C1 segment of cervical spinal cord (tissue), 14 donors: ENCODE measurements around the gene USP47.

Source experiments
- DNase-seq, 14 donors: peaks; one replicate each; lab custom pipeline; 2025; lab: John Stamatoyannopoulos, UW

USP47 gene

DNA sequence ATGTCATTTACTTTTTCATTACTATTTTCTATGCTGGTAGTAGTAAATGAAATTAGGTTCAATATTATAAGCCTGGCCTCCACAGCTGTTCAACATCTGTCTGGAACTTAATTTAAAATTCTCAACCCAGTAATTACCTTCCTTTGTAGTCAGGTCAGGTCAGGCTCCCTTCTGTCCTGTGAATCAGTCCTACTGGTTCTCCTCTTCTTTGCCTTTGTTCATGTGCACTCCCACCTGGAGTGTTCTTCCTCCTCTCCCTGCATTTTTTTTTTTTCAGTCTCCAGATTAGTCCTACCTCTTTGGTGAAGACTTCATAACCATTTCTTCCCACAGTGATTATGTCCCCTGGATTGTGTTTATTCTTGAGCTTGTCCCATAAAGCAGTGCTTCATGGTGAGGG, 98.8 kb downstream of the USP47 start:
- DNase-seq, result no peak

DNA sequence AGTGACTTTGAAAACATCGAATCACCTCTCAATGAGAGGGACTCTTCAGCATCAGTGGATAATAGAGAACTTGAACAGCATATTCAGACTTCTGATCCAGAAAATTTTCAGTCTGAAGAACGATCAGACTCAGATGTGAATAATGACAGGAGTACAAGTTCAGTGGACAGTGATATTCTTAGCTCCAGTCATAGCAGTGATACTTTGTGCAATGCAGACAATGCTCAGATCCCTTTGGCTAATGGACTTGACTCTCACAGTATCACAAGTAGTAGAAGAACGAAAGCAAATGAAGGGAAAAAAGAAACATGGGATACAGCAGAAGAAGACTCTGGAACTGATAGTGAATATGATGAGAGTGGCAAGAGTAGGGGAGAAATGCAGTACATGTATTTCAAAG, 100.9 kb downstream of the USP47 start:
- DNase-seq, result no peak

DNA sequence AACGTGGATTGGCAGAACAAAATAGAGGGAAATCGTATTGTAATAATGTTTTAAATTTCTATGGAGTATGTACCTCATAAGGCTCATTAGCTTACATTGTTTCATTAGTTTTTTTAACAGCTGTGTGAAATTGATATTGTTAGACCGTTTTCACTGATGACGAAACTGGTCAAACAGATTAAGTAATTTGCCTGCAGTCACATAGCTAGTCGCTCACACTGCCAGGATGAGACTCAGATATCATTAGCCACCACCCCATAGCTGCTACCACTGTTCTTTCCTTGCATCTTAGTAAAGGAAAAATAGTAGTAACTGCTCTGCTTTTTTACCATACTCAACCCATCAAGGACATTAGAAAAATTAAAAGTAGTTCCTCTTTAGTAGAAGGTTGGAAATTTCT, 102.7 kb downstream of the USP47 start:
- DNase-seq, result no peak

DNA sequence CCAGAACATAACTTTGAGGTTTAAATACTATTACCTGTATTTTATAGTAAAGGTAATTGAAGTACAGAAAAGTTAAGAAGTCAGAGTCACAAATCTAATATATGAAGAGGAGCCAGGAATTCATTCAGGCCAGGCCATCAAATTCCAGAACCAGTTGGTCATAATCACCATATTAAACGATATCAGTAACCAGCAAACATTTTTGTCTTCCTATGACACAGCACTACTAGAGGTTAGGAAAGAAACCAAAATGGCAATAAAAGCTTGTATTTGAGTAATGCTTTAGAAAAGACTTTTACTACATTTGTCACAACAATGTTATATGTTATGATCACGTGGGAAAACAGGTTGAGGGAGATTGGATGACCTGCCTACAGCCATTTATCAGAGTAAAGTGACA, 104.4 kb downstream of the USP47 start:
- no peak for DNase-seq

DNA sequence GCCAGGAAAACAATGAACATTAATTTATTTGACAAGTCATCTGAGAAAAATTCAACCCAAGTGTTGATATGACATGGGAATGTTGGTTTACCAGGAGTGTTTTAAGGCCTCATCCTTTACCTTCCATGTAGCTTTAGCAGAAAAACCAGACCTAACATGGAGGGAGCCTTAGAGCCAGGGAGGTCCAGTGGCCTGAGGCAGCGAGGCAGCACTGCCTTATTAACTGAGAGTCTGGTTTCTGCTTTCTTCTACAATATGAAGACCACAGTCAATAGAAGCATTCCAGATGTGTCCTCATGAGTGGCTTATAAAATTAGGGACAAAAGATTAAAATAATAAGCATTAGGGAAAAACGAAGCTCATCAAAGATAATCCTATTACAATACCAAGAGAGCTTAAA, 105.1 kb downstream of the USP47 start:
- DNase-seq, result no peak

DNA sequence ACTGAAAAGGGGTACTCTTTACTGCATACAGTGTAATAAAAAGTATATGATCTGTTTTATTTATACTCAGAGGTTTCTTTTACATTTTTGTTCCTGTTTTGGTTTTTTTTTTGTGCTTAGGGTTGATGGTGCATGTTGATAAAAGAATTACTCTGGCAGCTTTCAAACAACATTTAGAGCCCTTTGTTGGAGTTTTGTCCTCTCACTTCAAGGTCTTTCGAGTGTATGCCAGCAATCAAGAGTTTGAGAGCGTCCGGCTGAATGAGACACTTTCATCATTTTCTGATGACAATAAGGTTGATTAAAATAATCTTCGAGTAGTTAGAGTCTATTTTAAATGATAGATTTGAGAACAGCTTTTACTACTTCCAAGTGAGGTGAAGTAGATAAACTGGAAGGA, 106.1 kb downstream of the USP47 start:
- DNase-seq, result no peak

DNA sequence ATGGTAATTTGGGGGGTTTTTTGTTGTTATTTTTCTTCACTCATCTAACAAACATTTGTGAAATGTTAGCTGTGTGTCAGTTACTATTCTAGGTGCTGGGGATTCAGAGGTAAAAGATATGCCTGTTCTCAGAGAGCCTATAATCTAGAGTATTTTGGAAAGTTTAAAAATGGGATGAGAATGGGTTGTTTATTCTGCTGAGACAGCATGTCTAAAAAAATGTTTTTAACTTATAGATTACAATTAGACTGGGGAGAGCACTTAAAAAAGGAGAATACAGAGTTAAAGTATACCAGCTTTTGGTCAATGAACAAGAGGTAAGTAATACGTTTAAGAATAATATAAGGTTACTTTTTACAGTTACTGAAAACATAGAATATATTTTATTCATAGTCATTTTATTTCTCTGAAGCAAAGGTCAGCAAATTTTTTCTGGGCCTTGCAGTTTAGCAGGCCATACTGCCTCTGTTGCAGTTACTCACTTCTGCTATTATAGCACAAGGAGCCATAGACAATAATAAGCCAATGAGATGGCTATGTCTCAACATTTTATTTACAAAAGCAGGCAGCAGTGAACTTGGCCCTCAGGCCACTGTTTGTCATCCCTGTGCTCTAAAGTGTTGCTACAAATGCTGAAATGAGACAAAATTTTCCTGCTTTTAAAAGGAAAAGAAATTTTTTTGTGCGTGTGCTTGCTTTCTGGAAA, 106.6 kb downstream of the USP47 start:
- no peak for DNase-seq

DNA sequence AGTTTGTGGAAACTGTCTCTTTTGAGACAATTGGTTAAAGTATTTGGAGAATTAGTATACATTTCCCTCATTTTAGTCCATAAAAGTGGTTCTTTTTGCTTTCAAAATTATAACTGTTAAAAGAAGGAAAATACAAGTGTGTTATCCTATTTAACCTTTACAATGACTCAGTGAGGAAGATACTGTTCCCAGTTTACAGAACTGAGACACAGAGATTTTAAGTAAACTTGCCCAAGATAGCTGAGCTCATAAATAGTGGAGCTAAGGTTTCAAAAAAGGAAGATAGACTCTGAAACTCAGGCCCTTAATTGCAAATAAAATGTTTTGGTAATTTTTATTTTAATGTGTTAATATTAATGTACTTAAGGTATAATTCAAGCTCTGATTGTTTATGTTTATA, 107.7 kb downstream of the USP47 start:
- no peak for DNase-seq

DNA sequence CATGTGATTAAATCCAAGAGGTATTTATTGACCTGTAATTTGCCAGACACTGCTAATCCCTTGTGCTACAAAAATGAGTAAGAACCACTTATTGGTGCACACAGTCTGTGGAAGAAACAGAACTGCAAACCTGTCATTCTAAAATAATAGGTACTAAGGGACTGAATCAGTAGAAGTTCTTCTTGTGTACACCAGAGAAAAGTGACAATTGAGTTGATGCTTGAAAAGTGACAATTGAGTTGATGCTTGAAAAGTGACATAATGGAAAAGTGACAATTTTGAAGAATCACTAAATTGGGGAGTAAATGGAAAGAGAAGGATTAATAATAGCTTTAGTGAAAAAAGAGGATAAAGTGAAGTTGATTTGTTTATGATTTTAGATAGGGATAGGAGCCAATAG, 110.3 kb downstream of the USP47 start:
- DNase-seq, result no peak

DNA sequence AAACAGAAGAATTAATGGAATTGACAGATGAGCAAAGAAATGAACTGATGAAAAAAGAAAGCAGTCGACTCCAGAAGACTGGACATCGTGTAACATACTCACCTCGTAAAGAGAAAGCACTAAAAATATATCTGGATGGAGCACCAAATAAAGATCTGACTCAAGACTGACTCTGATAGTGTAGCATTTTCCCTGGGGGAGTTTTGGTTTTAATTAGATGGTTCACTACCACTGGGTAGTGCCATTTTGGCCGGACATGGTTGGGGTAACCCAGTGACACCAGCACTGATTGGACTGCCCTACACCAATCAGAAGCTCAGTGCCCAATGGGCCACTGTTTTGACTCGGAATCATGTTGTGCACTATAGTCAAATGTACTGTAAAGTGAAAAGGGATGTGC, 114.2 kb downstream of the USP47 start:
- DNase-seq, result no peak

DNA sequence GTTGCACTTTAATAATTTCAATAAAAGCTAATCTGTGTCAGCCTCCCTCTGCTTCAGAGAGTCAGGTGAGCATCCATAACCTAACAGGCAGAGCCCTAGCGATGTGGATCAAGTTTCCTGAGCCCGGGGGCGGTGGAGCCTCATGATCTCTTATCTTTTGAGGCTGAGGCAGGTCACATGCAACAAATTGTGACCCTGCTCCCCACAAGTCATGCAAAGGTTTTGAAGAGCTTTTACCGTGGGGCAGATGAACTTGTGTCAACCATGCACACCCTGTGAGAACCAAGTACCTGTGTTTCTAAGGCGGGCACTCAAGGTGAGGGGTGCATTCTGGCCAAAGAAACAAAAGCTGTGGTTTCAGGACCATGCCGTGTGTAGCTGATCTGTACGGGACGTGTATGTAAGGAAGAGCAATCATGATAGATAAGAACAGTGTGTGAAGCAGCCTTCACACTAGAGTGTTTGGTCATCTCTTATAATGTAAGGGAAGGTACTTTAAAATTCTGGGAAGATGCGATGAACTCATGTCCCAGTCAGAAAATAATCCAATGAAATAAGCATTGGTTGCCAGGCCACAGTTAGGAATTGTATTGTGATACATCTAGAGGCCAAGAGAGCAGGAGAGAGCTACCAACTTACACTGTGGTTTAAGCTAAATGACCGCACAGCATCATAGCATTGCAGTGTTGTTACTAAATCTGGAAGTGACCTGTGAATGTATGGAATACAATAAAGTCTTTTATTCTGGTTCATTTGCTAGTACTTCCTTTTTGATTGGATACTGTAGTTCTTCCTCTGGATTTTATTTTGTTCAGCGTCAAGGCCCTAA, 116.8 kb downstream of the USP47 start:
- DNase-seq, result no peak

DNA sequence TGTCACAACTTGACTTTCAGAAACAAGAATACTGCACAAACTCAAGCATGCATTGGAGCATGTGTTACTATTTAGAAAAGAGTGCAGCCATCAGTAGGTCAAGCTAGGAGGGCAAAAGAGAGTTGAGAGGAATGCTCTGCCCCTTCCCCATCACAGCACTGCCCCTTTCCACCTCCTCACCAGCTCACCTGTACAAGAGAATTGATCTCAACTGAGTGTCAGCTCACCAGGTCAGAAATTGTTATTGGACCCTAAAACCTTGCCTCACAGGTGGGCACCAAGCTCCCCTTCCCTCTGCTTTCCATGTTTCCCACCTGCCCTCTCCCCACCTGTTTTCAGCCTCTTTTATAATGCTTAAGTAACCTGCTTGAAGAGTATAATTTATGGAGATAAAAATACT, 117.8 kb downstream of the USP47 start:
- DNase-seq, result no peak

DNA sequence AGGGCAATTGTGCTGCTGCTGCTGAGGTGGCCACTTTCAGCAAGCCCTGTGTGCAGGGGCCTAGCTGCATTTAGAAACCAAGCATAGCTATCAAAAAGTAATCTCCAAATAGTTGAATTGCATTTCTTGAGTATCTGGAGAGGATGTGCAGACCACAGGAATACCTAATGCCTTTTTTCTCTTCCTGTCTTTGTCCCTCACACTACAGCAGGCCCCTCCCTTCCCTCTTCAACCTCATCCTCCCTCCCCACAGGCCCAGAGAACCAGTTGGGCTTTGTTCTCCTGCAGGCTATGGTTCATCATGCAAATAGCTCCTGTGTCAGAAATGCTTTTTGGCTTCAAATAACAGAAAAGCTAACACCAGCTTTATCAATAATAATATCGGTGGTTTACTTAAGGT, 118.9 kb downstream of the USP47 start:
- DNase-seq, result no peak

DNA sequence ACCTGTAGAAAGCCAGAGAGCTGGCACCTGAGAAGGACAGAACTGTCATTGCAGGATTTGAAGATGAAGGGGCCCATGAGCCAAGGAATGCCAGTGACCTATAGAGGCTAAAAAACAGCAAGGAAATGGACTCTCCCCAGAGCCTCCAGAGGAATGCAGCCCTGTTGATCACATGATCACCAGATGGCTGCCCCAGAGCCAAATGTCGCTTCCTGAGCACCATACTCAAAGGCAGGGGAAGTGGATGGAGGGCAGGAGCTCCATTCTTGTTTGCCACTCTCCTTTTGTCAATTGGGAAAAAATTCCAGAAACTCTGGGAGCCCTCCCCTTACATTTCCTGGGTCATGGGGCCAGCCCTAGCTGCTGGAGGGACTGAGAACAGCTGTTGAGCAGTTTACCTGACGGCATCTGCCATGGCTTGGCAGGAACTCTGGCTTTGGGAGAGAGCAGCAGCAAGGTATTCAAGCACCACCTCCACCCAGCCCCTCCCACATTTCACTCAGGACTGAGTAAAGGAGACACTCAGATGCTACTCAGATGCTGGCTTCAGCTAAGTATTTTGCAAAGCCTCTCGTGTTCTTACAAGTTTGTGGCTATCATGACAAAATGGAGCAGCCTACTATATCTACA, 119.7 kb downstream of the USP47 start:
- no peak for DNase-seq

DNA sequence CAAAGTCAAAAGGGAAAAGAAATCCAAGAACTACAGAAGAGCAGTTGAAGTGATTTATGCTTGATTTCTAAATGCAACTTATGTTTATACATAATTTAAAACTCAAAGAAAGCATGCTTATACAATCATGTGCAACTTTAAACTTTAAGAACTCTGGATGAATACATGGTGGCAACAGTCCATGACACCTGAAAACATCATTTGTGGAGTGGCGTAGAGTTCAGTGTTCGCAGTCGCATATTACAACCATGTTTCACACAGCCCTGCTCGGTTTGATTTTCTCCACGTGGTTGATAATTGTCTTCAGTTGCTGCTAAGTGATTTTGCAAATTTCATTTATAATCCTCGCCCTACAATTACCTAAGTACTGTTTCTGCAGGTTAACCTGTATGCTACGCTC, 121.3 kb downstream of the USP47 start:
- DNase-seq, result no peak

DNA sequence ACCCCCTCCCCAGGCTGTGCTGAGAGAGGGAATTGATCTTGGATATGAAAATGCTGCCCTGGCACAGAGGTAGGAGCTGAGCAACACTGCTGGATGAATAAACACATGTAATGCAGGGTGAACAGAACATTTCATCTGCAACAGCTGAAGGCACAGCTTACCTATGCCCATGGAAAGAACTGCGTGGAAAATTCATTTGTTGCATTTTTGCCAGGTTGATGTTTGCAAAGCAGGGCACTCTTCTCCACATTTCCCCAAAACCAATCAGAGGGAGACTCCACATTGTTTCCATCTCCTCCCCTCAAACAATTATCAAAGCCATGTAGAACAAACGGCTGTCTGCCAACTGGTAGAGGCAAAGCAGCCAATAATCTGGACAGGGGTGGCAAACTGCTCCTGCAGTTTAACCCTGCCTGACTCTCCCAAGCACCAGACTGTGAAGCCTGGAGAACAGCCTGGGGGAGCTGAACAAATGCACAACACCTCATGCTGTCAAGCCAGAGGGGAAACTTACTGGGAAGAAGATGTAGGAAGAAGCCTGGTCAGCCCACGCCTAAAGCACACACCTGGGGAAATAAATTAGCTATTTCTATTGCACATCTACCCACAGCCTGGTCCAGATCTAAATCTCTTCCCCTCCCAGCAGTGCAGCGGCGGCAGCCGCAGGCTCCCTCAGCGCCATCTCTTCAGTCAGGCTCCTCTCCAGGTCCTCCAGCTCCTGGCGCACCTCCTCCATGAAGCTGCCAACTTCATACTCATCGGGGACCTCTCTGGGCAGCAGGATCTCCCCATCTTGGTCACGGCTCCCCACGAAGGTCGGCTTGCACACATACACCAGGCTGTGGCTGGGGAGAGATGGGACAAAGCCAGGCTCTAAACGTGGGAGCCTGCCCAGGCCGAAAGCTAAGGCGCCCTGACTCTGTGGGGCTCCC, 122.3 kb downstream of the USP47 start:
- DNase-seq, result no peak

DNA sequence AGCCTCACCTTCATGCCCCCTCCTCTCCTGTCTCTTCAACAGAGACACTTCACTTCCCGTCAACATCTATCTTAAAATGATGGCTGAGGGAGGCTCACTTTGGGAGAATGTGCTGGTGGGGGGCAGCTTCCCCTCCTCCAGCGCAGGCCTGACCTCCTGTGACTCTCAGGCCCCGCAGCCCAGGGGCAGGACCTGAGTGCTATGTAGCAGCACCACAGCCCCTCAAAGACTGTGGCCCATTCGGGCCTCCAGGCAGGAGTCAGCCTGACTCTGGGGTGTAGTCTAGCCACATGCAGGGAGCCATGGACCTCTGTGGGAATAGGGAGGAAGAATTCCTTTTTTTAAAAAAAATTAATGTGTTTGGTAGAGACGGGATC, 123.0 kb downstream of the USP47 start:
- no peak for DNase-seq

DNA sequence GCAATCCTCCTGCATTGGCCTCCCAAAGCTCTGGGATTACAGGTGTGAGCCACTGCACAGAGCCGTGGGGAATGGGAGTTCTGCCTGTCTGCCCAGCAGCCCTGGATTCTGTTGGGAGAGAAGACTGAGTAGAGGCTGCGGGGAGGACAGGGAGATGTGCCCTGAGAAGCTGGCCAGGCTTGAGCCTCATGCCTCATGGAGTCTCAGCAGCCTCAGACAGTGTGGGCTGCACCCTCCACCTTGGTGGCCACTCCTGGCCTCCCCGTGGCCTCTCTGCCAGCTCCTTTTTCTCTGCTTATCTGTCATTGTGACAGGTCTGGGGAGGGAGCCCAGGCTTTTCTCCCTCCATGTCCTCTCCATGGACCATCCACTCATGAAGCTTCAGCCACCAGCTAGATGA, 123.4 kb downstream of the USP47 start:
- DNase-seq, result no peak

DNA sequence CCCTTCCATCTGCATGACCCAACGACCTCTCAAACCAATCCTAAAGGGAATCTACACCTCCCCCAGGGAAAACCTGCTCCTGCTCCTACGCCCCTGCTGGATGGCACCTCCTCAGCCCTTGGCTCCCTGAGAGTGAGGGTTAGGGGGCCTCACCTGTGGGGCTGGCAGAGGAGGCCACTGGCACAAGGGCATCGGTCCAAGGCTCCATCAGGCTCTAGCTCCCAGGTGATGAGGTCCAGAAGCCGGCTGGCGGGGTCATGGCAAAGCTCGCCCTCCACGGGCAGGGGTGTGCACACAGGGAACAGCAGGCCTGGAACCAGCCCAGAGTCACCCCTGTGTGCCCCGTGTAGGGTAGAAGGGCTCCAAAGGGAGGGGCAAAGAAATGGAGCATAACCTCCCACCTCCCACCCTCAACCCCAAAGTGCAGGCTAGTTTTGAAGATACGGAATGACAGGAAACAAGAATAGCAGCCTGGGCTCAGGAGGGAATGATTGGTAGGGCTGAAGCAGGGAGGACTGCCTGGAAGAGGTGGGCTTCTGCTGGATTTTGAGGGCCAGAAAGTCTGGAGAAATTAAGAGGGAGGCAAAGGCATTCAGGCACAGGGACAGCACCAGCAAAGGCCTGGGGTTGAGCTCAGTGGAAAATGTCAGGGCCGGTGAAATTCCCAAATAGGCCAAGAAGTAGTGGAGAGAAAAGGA, 124.0 kb downstream of the USP47 start:
- no peak for DNase-seq

DNA sequence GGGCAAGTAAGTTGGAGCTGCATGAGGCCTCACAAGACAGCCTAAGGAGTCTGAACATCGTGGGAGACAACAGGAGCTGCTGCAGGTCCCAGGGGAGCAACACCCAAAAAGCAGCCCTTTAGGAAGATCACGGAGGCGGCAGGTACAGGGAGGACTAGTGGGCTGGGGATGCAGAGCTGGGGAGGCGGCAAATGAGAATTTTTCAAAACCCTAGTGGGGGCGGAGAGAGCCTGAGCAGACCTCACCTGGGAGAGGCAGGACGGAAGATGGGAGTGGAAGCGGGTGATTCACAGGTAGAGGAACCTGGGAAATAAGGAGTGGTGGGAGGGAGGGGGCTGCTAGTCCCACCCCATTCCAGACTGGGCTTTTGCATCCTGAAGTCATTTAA, 124.6 kb downstream of the USP47 start:
- DNase-seq, result no peak
